OCI-LY7 (cell line): Measurements from ENCODE around the gene DST. TPM values are rescaled to one million over a fixed set of nuclear protein-coding genes. Genes with fewer than 3 reads are reported as not detected.

Source experiments
- BruUV-seq: library from RNA; stranded (reverse); fragments of 400-500 nt; replicated peaks from 2 replicates; lab custom pipeline; 2021; lab: Mats Ljungman, UMichigan
- CTCF ChIA-PET: fragments of 300-600 bp; sonication (Branson Sonifier 250); formaldehyde crosslinking; loops from one replicate; lab custom pipeline; 2022; ENCODE audit warnings: antibody characterized with exemption; ENCODE audit not compliant: unreplicated experiment; lab: Charles Lee
- POLR2A ChIA-PET: fragments of 300-600 bp; sonication (Branson Sonifier 250); formaldehyde crosslinking; loops from one replicate; lab custom pipeline; 2022; ENCODE audit warnings: antibody characterized with exemption; lab: Charles Lee
- DNase-seq: peaks from one replicate; pipeline ENCODE4 v3.0.0-alpha.2; 2015; ENCODE audit warnings: low spot score
- H2AFZ ChIP-seq: fragments of 200-600 bp; sonication (generic), shearing (Covaris generic); 2 replicates; pipeline ENCODE4 v1.6.1; 2014; ENCODE audit warnings: mild to moderate bottlenecking, antibody characterized with exemption, low read length, moderate library complexity
- H3K27ac ChIP-seq: fragments of 200-600 bp; sonication (generic); 2 replicates; pipeline ENCODE4 v1.5.1; 2014; ENCODE audit warnings: mixed run types, low read depth, mild to moderate bottlenecking, moderate library complexity, low read length, inconsistent platforms; ENCODE audit not compliant: poor library complexity, severe bottlenecking
- H3K36me3 ChIP-seq: fragments of 200-600 bp; sonication (generic); 2 replicates; pipeline ENCODE4 v1.6.1; 2014; ENCODE audit warnings: mild to moderate bottlenecking, antibody characterized with exemption, low read length, moderate library complexity, mixed read lengths; ENCODE audit not compliant: insufficient read depth
- H3K4me1 ChIP-seq: fragments of 200-600 bp; sonication (generic); 2 replicates; pipeline ENCODE4 v1.5.1; 2014; ENCODE audit warnings: mild to moderate bottlenecking, low read length; ENCODE audit not compliant: insufficient read depth, poor library complexity, severe bottlenecking
- H3K4me2 ChIP-seq: fragments of 200-600 bp; sonication (generic); 2 replicates; pipeline ENCODE4 v1.6.1; 2014; ENCODE audit warnings: mild to moderate bottlenecking, low read length
- H3K4me3 ChIP-seq: fragments of 200-600 bp; sonication (generic); 2 replicates; pipeline ENCODE4 v1.5.1; 2014; ENCODE audit warnings: mild to moderate bottlenecking, low read depth, low read length; ENCODE audit not compliant: poor library complexity, severe bottlenecking
- H3K79me2 ChIP-seq: fragments of 200-600 bp; sonication (generic); 2 replicates; pipeline ENCODE4 v1.6.1; 2016; ENCODE audit warnings: low read depth, mild to moderate bottlenecking, low read length, moderate library complexity, mixed read lengths; ENCODE audit not compliant: insufficient read depth
- H3K9me2 ChIP-seq: fragments of 200-600 bp; sonication (generic); 2 replicates; pipeline ENCODE4 v1.6.1; 2016; ENCODE audit warnings: mild to moderate bottlenecking, low read length, mixed read lengths; ENCODE audit not compliant: insufficient read depth
- H3K9me3 ChIP-seq: fragments of 200-600 bp; sonication (generic); 2 replicates; pipeline ENCODE4 v1.6.1; 2014; ENCODE audit warnings: mild to moderate bottlenecking, mixed run types, low read length, mixed read lengths
- H4K20me1 ChIP-seq: fragments of 200-600 bp; sonication (generic); 2 replicates; pipeline ENCODE4 v1.6.1; 2014; ENCODE audit warnings: mild to moderate bottlenecking, antibody characterized with exemption, low read length, moderate library complexity, mixed read lengths; ENCODE audit not compliant: insufficient read depth
- CTCF ChIP-seq: fragments of 200-600 bp; sonication (generic); conservative IDR thresholded peaks from 2 replicates; pipeline ENCODE4 v1.5.1; 2014; ENCODE audit warnings: mild to moderate bottlenecking, antibody characterized with exemption, low read length, moderate library complexity, mixed read lengths
- EZH2phosphoT487 ChIP-seq: fragments of 200-600 bp; sonication (generic); IDR thresholded peaks from 2 replicates; pipeline ENCODE4 v1.6.1; 2018; ENCODE audit warnings: low read depth, borderline replicate concordance, mild to moderate bottlenecking, mixed run types, antibody characterized with exemption, low read length, moderate library complexity, mixed read lengths
- intact Hi-C: fragments of 100-400 bp; cut with micrococcal nuclease; formaldehyde crosslinking; loops from one replicate; pipeline ENCODE4 v1.10.0; 2022; ENCODE audit not compliant: unreplicated experiment
- total RNA-seq, 2 experiments: library from RNA; depleted of rRNA in 1 of 2; stranded (reverse); fragments of >200 nt in 1 of 2; shearing (Covaris generic) in 1 of 2; gene quantifications; 2 replicates each; pipeline ENCODE4 v1.2.3, GENCODE V29; 2014 to 2022

The DST gene
- total RNA-seq, 2 experiments from 2014 or later = 8.4 to 19.4 TPM

DNA sequence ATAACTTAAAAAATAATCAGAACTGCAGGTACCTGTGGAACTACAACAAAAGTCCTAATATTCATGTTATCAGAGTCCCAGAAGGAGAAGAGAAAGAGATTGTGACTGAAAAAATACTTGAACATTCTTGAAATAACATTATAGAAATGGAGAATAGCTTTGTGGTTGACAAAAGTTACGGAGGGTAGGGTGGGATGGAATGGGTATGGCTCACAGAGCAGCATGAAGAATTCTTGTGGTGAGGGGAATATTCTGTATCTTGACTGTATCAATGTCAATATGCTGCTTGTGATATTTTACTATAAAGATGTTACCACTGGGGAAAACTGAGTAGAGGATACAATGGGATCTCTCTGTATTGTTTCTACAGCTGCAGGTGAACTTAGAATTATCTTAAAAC is 122.5 kb downstream of the DST start:
- no TSS peak for BruUV-seq
- Histone ChIP-seq H3K9me3 (no peaks in the 10 kb centered on the region), H3K9me2 (no peaks in the 10 kb centered on the region), H2AFZ (no peak overlapping the region), H3K4me1 (peaks cover 24% of the 10 kb centered on the region), H3K27ac (no peak overlapping the region), H3K4me3 (no peak overlapping the region), H3K79me2 (peaks cover 6% of the 10 kb centered on the region; the same call in 1 of the 2 replicates), H3K36me3 (no peaks in the 10 kb centered on the region), H3K4me2 (no peak overlapping the region; the same call in 1 of the 2 replicates), H4K20me1 (no peaks in the 10 kb centered on the region)
- ChIA-PET POLR2A (interaction anchor here (0.7 to 1.5 kb wide), 6 partner anchors 11 to 28 kb away, joined by 3 to 7 read pairs (median 3); no protein-coding TSS in a partner anchor), CTCF (no interaction called here)
- TF ChIP-seq CTCF (no peak), EZH2phosphoT487 (no peak)
- intact Hi-C loops = no loop called here
- no peak for DNase-seq

GRCh38 chr6:56518995-56519767 is 123.5 kb downstream of the DST start:
- H3K4me2 ChIP-seq = no peak overlapping the region; the same call in 1 of the 2 replicates
- no peaks in the 10 kb centered on the region for H4K20me1 ChIP-seq
- no peaks in the 10 kb centered on the region for H3K9me3 ChIP-seq
- DNase-seq = no peak
- H3K9me2 ChIP-seq = no peaks in the 10 kb centered on the region
- peaks cover 17% of the 10 kb centered on the region for H3K4me1 ChIP-seq
- POLR2A ChIA-PET = interaction anchor here (0.7 to 1.5 kb wide), 4 partner anchors 11 to 26 kb away, joined by 3 to 7 read pairs (median 4); no protein-coding TSS in a partner anchor
- no peak for TF ChIP-seq CTCF
- no peak for TF ChIP-seq EZH2phosphoT487
- no peak overlapping the region for H3K27ac ChIP-seq
- CTCF ChIA-PET = interaction anchor here (0.5 kb wide), 1 partner anchor 14 kb away, joined by 3 read pairs; no protein-coding TSS in a partner anchor
- H3K4me3 ChIP-seq = no peak overlapping the region
- H3K79me2 ChIP-seq = peaks cover 6% of the 10 kb centered on the region; the same call in 1 of the 2 replicates
- no TSS peak for BruUV-seq
- H2AFZ ChIP-seq = no peak overlapping the region
- intact Hi-C loops = no loop called here
- no peaks in the 10 kb centered on the region; the same call in 1 of the 2 replicates for H3K36me3 ChIP-seq
